HEK293 (cell line): ENCODE results near the gene ZNF292.

ENCODE experiments used
- CTCF ChIA-PET: fragments of 350-600 bp; formaldehyde crosslinking; extraction: SDS; loops from one replicate; lab custom pipeline; 2021; ENCODE audit warnings: antibody characterized with exemption; lab: Yijun Ruan, JAX
- POLR2A ChIA-PET: fragments of 300-600 bp; formaldehyde crosslinking; extraction: SDS; loops from one replicate; lab custom pipeline; 2020; ENCODE audit warnings: antibody characterized with exemption, inconsistent platforms; lab: Yijun Ruan, JAX
- H3K27ac ChIP-seq: fragments of 200-500 bp; sonication (Bioruptor generic); 2 replicates; pipeline ENCODE4 v1.5.1; 2014; ENCODE audit warnings: low read depth, low read length, control low read depth, inconsistent platforms; ENCODE audit errors: extremely low read depth
- H3K36me3 ChIP-seq, 2 experiments: fragments of 200-500 bp in 1 of 2; sonication (Bioruptor generic) in 1 of 2; 1 replicate in 1 of 2; 2 replicates in 1 of 2; pipeline ENCODE4 v1.5.1; 2014 to 2017; ENCODE audit warnings: inconsistent platforms in 2 of 2, low read length in 2 of 2; ENCODE audit not compliant: control insufficient read depth in 2 of 2, insufficient read depth in 1 of 2
- H3K4me1 ChIP-seq: fragments of 200-500 bp; sonication (Bioruptor generic); 2 replicates; pipeline ENCODE4 v1.5.1; 2014; ENCODE audit warnings: mild to moderate bottlenecking, low read length, inconsistent platforms; ENCODE audit not compliant: control insufficient read depth, insufficient read depth
- H3K4me3 ChIP-seq: 2 replicates; pipeline ENCODE4 v1.5.1; 2011; ENCODE audit warnings: low read depth, mild to moderate bottlenecking, control low read depth, low read length, moderate library complexity
- H3K9me3 ChIP-seq: fragments of 200-500 bp; sonication (Bioruptor generic); 2 replicates; pipeline ENCODE4 v1.5.1; 2014; ENCODE audit warnings: low read depth, low read length, inconsistent platforms; ENCODE audit not compliant: control insufficient read depth, insufficient read depth
- ZNF121 ChIP-seq: fragments of 450-650 bp; formaldehyde crosslinking; IDR thresholded peaks from 2 replicates; pipeline ENCODE4 v1.5.1; 2016; ENCODE audit warnings: missing biosample characterization, missing genetic modification characterization
- ZNF133 ChIP-seq: fragments of 450-650 bp; formaldehyde crosslinking; IDR thresholded peaks from 2 replicates; pipeline ENCODE4 v1.5.1; 2016; ENCODE audit warnings: missing biosample characterization, missing genetic modification characterization
- ZNF248 ChIP-seq: fragments of 450-650 bp; formaldehyde crosslinking; IDR thresholded peaks from 2 replicates; pipeline ENCODE4 v1.5.1; 2017; ENCODE audit warnings: missing biosample characterization, missing genetic modification characterization
- ZNF335 ChIP-seq: fragments of 450-650 bp; formaldehyde crosslinking; conservative IDR thresholded peaks from 2 replicates; pipeline ENCODE4 v1.5.1; 2016; ENCODE audit warnings: missing biosample characterization, missing genetic modification characterization
- ZNF629 ChIP-seq: fragments of 450-650 bp; formaldehyde crosslinking; IDR thresholded peaks from 2 replicates; pipeline ENCODE4 v1.5.1; 2017; ENCODE audit warnings: missing biosample characterization, missing genetic modification characterization
- ZNF843 ChIP-seq: fragments of 450-650 bp; formaldehyde crosslinking; IDR thresholded peaks from 2 replicates; pipeline ENCODE4 v1.5.1; 2016; ENCODE audit warnings: missing biosample characterization, missing genetic modification characterization
- TF ChIP-seq, protein P1 (sequence below): fragments of 450-650 bp; formaldehyde crosslinking; IDR thresholded peaks from 2 replicates; pipeline ENCODE4 v1.5.1; 2016; ENCODE audit warnings: missing biosample characterization, missing genetic modification characterization, low read depth
- TF ChIP-seq, protein P2 (sequence below): fragments of 450-650 bp; formaldehyde crosslinking; IDR thresholded peaks from 2 replicates; pipeline ENCODE4 v1.5.1; 2016; ENCODE audit warnings: missing biosample characterization, missing genetic modification characterization
- TF ChIP-seq, protein P3 (sequence below): fragments of 450-650 bp; formaldehyde crosslinking; IDR thresholded peaks from 2 replicates; pipeline ENCODE4 v1.5.1; 2016; ENCODE audit warnings: missing biosample characterization, missing genetic modification characterization

Gene ZNF292

DNA sequence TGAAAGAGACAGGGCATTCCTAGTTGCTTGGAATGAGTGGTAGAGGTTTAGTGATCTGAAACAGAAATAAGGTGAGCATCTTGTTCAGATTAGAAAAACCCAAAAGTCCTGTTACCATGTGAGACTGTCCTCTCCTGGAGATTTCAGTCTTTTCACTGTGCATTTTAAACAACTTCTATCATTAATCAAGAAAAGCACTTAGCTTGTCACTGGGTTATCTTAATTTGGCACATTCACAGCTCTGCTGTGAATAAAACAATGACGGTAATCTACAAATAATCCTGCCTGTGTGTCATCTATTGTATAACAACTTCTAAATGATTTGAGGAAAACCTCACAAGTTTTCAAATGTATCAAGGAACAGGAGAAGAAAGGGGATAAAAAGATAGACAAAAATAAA lies 157.5 kb downstream of the ZNF292 start:
- POLR2A ChIA-PET: no interaction called here
- no peaks in the 10 kb centered on the region for H3K4me1 ChIP-seq
- no peaks in the 10 kb centered on the region for H3K9me3 ChIP-seq
- H3K36me3 ChIP-seq: no peaks in the 10 kb centered on the region
- CTCF ChIA-PET: interaction anchor here (0.6 to 3.0 kb wide), 2 partner anchors 9 to 75 kb away, joined by 3 to 15 read pairs; partner anchors contain the start of gene SMIM8
- no peak overlapping the region for H3K27ac ChIP-seq
- no peak overlapping the region for H3K4me3 ChIP-seq
- TF ChIP-seq ZNF629 (no peak), ZNF133 (no peak), ZNF843 (tag by site-specific recombination) (no peak), ZNF121 (no peak), ZNF335 (no peak), ZNF248 (tag by site-specific recombination) (no peak)
- TF ChIP-seq, protein P1, sequence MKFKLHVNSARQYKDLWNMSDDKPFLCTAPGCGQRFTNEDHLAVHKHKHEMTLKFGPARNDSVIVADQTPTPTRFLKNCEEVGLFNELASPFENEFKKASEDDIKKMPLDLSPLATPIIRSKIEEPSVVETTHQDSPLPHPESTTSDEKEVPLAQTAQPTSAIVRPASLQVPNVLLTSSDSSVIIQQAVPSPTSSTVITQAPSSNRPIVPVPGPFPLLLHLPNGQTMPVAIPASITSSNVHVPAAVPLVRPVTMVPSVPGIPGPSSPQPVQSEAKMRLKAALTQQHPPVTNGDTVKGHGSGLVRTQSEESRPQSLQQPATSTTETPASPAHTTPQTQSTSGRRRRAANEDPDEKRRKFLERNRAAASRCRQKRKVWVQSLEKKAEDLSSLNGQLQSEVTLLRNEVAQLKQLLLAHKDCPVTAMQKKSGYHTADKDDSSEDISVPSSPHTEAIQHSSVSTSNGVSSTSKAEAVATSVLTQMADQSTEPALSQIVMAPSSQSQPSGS (tag by site-specific recombination): no peak
- TF ChIP-seq, protein P2, sequence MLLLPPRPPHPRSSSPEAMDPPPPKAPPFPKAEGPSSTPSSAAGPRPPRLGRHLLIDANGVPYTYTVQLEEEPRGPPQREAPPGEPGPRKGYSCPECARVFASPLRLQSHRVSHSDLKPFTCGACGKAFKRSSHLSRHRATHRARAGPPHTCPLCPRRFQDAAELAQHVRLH (tag by site-specific recombination): no peak
- TF ChIP-seq, protein P3, sequence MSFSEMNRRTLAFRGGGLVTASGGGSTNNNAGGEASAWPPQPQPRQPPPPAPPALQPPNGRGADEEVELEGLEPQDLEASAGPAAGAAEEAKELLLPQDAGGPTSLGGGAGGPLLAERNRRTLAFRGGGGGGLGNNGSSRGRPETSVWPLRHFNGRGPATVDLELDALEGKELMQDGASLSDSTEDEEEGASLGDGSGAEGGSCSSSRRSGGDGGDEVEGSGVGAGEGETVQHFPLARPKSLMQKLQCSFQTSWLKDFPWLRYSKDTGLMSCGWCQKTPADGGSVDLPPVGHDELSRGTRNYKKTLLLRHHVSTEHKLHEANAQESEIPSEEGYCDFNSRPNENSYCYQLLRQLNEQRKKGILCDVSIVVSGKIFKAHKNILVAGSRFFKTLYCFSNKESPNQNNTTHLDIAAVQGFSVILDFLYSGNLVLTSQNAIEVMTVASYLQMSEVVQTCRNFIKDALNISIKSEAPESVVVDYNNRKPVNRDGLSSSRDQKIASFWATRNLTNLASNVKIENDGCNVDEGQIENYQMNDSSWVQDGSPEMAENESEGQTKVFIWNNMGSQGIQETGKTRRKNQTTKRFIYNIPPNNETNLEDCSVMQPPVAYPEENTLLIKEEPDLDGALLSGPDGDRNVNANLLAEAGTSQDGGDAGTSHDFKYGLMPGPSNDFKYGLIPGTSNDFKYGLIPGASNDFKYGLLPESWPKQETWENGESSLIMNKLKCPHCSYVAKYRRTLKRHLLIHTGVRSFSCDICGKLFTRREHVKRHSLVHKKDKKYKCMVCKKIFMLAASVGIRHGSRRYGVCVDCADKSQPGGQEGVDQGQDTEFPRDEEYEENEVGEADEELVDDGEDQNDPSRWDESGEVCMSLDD: no peak
- TF ChIP-seq, all 188 proteins: peak for 0
